IPS-NIHi7 (cell line): ENCODE data around the gene SURF2.
"Not testable (repeated sequence)": the region's sequence is repeated elsewhere in the genome, so short reads cannot be mapped to it uniquely, and the experiment has no call there.

Source experiments
- DNase-seq: peaks from one replicate; pipeline ENCODE4 v3.0.0; 2012; ENCODE audit warnings: mixed read lengths; ENCODE audit errors: extremely low spot score

SURF2 gene

GRCh38 chr9:133356391-133357091, at the start of gene SURF2, which contains the start of gene SURF1:
Gene SURF2, plus strand, starts transcription at chr9:133356550. Its CDS starts 43 bp downstream, at chr9:133356593.
Gene SURF1, minus strand, starts transcription at chr9:133356487. Its CDS starts 34 bp downstream, at chr9:133356453.
- DNase-seq = peak; percentile 88

GRCh38 chr9:133307301-133307700, 49.0 kb upstream of the SURF2 start:
- DNase-seq = no peak

DNA sequence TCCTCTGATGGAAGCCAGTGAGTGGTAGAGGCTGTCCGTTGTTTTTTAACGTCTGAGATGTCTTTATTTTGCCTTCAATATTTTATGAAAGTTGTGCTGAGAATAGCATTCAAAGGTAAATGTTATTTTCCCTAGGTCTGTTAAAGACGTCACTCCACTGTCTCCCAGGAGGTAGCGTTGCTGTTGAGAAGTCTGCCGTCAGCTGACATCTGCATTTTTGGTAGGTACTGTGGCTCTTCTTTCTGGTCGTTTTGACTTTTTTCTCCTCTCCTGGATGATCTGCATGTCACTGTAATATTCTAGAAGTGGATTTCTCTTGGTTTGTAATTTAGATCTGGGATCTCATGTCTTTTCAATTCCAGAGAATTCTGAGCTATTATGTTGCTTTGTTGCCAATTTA, 46.7 kb upstream of the SURF2 start:
- no peak for DNase-seq

GRCh38 chr9:133315997-133316396, 40.4 kb upstream of the SURF2 start:
- DNase-seq = no peak

GRCh38 chr9:133317551-133317950, 38.8 kb upstream of the SURF2 start:
- not testable (repeated sequence) for DNase-seq

GRCh38 chr9:133320421-133320881, 35.9 kb upstream of the SURF2 start:
- peak; percentile 39 for DNase-seq

GRCh38 chr9:133321411-133321935, 34.9 kb upstream of the SURF2 start:
- no peak for DNase-seq

- no peak for DNase-seq
Measured at GRCh38 chr9:133322701-133323100, 33.6 kb upstream of the SURF2 start.

GRCh38 chr9:133323211-133323610, 33.1 kb upstream of the SURF2 start:
- no peak for DNase-seq

DNA sequence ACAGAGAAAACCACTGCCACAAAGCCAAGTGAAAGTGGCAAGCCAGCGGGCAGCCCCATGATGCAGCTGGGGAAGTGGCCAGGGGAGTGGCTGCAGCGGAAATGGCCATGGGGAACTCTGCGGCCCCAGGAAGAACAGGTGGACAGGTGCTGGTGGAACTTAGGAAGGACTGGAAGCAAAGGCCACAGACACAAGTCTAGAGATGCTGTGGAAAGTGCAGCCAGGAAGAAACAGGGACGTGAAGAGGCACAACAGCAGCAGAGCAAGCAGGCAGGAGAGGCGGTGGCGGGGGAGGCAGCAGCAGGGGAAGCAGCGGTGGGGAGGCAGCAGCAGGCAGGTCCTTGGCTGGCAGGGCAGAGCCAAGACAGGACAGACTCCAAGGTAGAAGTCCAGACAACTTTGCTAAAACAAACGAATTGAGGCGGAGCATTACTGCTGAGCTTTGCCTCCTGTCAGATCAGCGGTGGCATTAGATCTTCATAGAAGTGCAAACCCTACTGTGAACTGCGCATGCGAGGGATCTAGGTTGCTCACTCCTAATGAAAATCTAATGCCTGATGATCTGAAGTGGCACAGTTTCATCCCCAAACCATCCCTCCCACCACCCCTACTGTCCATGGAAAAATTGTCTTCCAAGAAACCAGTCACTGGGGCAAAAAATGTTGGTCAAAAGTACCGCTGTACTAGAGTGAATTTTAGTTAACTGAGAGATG, 32.2 kb upstream of the SURF2 start:
- DNase-seq = no peak

- DNase-seq = not testable (repeated sequence)
Measured at GRCh38 chr9:133327021-133327420, 29.3 kb upstream of the SURF2 start.

DNA sequence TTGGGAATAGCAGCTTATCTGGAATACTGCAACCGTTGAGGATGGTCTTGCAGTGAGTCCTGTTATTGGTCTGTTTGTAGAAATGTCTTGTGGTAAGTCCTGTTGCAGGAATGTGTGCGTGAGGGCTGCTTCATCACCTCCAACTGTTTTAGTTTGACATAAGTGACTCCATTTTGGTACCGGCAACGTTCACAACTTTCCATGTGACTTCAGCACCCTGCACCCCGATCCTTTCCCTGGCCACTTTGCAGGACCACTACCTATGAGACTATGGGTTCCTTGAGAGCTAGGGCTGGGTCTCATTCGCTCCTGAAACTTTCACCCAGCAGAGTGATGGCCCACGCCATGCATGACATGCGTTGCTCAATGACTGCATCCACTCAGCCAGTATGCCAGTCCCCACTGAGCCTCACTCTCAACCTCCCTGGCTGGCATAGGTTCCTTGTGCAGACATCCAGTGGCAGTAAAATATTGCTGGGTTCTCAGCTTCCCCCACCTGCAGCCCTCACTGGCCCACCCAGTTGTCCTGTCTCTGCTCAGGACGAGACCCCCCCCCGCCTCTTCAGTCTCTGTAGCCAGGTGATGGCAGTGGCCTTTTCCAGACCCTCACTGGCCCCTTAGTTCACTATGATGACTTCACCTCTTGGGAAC, 28.4 kb upstream of the SURF2 start:
- DNase-seq = no peak

DNA sequence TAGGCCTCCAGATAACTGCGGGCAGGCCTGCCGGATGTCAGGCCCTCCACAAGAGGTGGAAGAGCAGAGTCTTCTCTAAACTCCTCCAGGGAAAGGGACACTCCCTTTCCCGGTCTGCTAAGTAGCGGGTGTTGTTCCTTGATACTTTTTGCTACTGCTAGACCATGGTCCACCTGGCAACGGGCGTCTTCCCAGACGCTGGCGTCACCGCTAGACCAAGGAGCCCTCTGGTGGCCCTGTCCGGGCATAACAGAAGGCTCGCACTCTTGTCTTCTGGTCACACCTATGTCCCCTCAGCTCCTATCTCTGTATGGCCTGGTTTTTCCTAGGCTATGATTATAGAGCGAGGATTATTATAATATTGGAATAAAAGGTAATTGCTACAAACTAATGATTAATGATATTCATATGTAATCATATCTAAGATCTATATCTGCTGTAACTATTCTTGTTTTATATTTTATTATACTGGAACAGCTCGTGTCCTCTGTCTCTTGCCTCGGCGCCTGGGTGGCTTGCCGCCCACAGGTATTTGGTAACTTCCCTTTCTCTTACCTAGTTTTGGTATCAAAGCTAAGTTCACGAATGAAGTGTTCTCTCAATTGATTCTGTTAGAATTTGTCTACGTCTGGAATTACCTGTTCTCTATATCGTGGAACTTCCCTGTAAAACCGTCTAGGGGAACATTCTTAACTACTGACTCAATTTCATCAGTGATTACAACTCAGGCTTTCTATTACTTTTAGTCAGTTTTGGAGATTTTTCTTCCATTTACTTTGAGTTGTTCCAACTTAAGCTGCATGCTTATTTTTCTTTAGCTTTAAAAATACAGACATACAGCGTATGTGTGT, 26.8 kb upstream of the SURF2 start:
- not testable (repeated sequence) for DNase-seq

DNA sequence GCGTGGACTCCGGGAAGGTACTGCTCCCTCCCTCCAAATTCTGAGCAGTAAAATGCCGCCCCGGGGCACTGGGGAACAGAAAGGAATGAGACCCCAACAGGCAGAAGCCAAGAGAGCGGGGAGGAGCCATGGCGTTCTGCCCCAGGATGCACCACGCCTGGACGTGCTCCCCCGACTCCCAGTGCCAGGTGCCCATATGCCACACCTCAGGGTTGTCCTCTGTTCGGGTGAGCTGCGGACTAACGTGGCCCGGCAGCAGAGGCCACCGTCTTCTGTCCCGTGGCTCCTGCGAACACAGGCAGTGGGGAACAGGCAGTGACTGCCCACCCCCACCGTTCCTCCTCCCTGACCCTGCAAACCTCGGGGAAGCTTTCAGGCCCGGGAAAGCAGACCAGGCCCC, 25.1 kb upstream of the SURF2 start:
- no peak for DNase-seq

DNA sequence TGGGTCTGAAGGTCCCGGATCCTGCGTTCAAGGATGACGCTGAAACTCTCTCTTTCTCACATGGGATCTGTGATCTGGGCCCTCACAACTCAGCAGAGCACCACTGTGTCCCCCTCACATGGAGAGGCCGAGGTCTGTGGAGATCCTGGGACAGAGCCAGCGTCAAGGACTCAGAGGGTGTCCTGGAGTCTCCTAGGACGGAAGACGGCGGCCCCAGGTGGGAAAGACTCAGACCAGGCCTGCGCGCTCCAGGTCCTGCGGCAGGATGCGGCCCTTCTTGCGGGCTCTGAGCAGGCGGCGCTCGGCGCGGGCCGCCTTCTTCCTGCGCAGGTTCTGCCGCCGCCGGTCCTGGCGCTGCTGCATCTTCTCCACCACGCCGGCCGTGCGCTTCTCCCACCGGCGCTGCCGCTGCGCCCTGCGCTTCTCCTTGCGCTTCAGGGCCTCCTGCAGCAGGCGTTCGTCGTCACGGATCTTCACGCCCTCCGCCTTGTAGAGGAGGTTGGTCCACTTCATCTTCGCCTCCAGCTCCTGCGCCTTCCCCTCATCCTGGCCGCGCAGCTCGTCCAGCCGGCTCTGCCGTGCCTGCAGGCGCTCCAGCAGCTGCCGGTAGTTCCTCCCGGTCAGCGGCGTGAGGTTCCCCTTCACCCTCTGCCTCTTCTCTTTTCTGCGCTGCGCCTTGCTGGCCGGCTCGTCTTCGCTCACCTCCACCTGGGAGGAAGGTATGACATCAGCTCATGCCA, 24.5 kb upstream of the SURF2 start:
- DNase-seq = no peak

- DNase-seq = no peak
Measured at GRCh38 chr9:133332381-133332730, 24.0 kb upstream of the SURF2 start.

DNA sequence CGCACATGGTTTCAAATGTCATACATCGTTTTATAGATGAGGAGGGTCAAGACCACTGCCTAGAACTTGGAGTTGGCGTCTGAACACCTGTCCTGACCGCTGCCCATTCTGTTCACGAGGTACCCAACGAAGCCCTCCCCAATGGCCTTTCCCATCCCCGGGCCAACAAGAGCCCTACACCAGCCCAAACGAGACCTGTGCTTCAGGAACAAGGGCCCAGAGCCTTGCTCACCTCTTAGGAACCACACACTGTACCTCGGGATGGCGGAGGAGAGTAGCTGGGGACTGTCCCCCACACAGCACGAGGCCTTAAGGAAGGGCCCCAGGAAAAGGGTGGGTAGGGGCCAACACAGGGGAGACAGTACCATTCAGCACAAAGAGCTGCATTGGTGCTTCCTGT, 23.3 kb upstream of the SURF2 start:
- no peak for DNase-seq

DNA sequence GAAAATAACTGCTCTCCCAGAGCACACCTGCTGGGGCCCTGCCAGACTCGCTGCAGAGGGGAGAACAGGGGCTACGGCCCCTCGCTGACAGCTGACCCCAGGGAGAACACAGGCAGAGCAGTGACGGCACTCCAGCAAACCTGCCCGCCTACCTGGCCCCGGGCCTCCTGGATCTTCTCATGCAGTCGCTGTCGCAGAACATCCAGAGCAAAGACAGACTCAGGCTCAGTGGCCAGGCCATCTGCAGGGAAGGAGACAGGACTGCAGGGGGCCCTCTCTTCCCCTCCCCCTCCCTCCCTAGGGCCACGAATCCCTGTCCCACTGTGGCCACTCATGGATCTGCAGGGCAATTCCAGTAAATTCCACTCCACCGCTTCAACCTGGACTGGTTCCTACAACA, 22.8 kb upstream of the SURF2 start:
- no peak for DNase-seq

- DNase-seq = peak; percentile 29
Measured at GRCh38 chr9:133334161-133334560, 22.2 kb upstream of the SURF2 start.

DNA sequence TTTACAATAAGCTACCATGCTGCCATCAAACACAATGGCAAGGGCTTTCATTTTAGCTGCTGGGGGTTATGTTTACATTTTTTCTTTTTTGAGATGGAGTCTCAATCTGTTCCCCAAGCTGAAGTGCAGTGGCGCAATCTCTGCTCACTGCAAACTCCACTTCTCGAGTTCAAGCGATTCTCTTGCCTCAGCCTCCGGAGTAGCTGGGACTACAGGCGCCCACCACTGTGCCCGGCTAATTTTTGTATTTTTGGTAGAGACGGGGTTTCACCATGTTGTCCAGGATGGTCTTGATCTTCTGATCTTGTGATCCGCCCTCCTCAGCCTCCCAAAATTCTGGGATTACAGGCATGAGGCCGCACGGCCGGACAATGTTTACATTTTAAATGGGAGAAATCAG, 21.5 kb upstream of the SURF2 start:
- not testable (repeated sequence) for DNase-seq
